Activated naive CD8-positive, alpha-beta T cell treated with anti-CD3 and anti-CD28 coated beads for 36 hours (primary cell): ENCODE data around the gene GCH1. TPM values are rescaled to one million over a fixed set of nuclear protein-coding genes. Genes with fewer than 3 reads are reported as not detected.
"Not testable (repeated sequence)": the region's sequence is repeated elsewhere in the genome, so short reads cannot be mapped to it uniquely, and the experiment has no call there.

Experiments used
- DNase-seq: peaks from one replicate; pipeline ENCODE4 v3.0.0; 2021
- H3K27ac Mint-ChIP-seq: one replicate; pipeline ENCODE4 v1.8.0; 2022; ENCODE audit warnings: mild to moderate bottlenecking, moderate library complexity, mixed read lengths
- H3K27me3 Mint-ChIP-seq: one replicate; pipeline ENCODE4 v1.8.0; 2022; ENCODE audit warnings: mild to moderate bottlenecking, mixed read lengths
- H3K36me3 Mint-ChIP-seq: one replicate; pipeline ENCODE4 v1.8.0; 2021; ENCODE audit warnings: mild to moderate bottlenecking, mixed read lengths
- H3K4me1 Mint-ChIP-seq: one replicate; pipeline ENCODE4 v1.8.0; 2021; ENCODE audit warnings: mixed read lengths
- H3K4me3 Mint-ChIP-seq: one replicate; pipeline ENCODE4 v1.8.0; 2022; ENCODE audit warnings: mild to moderate bottlenecking, moderate library complexity, mixed read lengths
- H3K9me3 Mint-ChIP-seq: one replicate; pipeline ENCODE4 v1.8.0; 2022; ENCODE audit warnings: mixed read lengths
- total RNA-seq, 2 experiments: library from RNA; stranded (reverse); gene quantifications; one replicate each; pipeline ENCODE4 v1.2.3, GENCODE V29; 2021

The GCH1 gene
- total RNA-seq, 2 experiments from 2014 or later: 45.9 to 47.5 TPM

GRCh38 chr14:54922598-54922997 lies 20.0 kb upstream of the GCH1 start:
- no peaks in the 10 kb centered on the region for H3K4me1 Mint-ChIP-seq
- DNase-seq: no peak
- H3K27me3 Mint-ChIP-seq: peaks cover 7% of the 10 kb centered on the region
- no peak overlapping the region for H3K4me3 Mint-ChIP-seq
- no peak overlapping the region for H3K27ac Mint-ChIP-seq
- H3K9me3 Mint-ChIP-seq: no peaks in the 10 kb centered on the region
- peaks cover 2% of the 10 kb centered on the region for H3K36me3 Mint-ChIP-seq

- Mint-ChIP-seq H3K9me3 (no peaks in the 10 kb centered on the region), H3K36me3 (no peaks in the 10 kb centered on the region), H3K4me3 (no peak overlapping the region), H3K4me1 (no peaks in the 10 kb centered on the region), H3K27ac (no peak overlapping the region), H3K27me3 (no peaks in the 10 kb centered on the region)
- no peak for DNase-seq
These were observed 17.4 kb upstream of the GCH1 start for GRCh38 chr14:54920052-54920451.

GRCh38 chr14:54919330-54919729 lies 16.7 kb upstream of the GCH1 start:
- Mint-ChIP-seq H3K27ac (no peak overlapping the region), H3K36me3 (no peaks in the 10 kb centered on the region), H3K9me3 (no peaks in the 10 kb centered on the region), H3K4me1 (no peaks in the 10 kb centered on the region), H3K4me3 (no peak overlapping the region), H3K27me3 (no peaks in the 10 kb centered on the region)
- DNase-seq: no peak

GRCh38 chr14:54918427-54918826 lies 15.8 kb upstream of the GCH1 start:
- H3K27me3 Mint-ChIP-seq: no peaks in the 10 kb centered on the region
- no peak overlapping the region for H3K27ac Mint-ChIP-seq
- H3K4me1 Mint-ChIP-seq: no peaks in the 10 kb centered on the region
- no peak overlapping the region for H3K4me3 Mint-ChIP-seq
- H3K36me3 Mint-ChIP-seq: no peaks in the 10 kb centered on the region
- no peak for DNase-seq
- H3K9me3 Mint-ChIP-seq: no peaks in the 10 kb centered on the region

GRCh38 chr14:54916101-54916500 lies 13.5 kb upstream of the GCH1 start:
- Mint-ChIP-seq H3K27me3 (no peaks in the 10 kb centered on the region), H3K4me1 (no peaks in the 10 kb centered on the region), H3K9me3 (no peaks in the 10 kb centered on the region), H3K4me3 (no peak overlapping the region), H3K27ac (no peak overlapping the region), H3K36me3 (no peaks in the 10 kb centered on the region)
- DNase-seq: no peak

- DNase-seq: no peak
- H3K9me3 Mint-ChIP-seq: no peaks in the 10 kb centered on the region
- H3K4me3 Mint-ChIP-seq: no peak overlapping the region
- H3K36me3 Mint-ChIP-seq: no peaks in the 10 kb centered on the region
- H3K27ac Mint-ChIP-seq: no peak overlapping the region
- H3K4me1 Mint-ChIP-seq: peaks cover 13% of the 10 kb centered on the region
- no peaks in the 10 kb centered on the region for H3K27me3 Mint-ChIP-seq
These were observed 7.4 kb upstream of the GCH1 start for GRCh38 chr14:54909817-54910558.

GRCh38 chr14:54908973-54909372 lies 6.3 kb upstream of the GCH1 start:
- peaks cover 13% of the 10 kb centered on the region for H3K4me1 Mint-ChIP-seq
- not testable (repeated sequence) for H3K27me3 Mint-ChIP-seq, H3K27ac Mint-ChIP-seq, H3K9me3 Mint-ChIP-seq, H3K4me3 Mint-ChIP-seq, DNase-seq, H3K36me3 Mint-ChIP-seq

- H3K9me3 Mint-ChIP-seq: no peaks in the 10 kb centered on the region
- no peak for DNase-seq
- no peak overlapping the region for H3K4me3 Mint-ChIP-seq
- peaks cover 14% of the 10 kb centered on the region for H3K4me1 Mint-ChIP-seq
- H3K36me3 Mint-ChIP-seq: no peaks in the 10 kb centered on the region
- H3K27ac Mint-ChIP-seq: peak overlapping the region; percentile 77
- no peaks in the 10 kb centered on the region for H3K27me3 Mint-ChIP-seq
These were observed 5.6 kb upstream of the GCH1 start for GRCh38 chr14:54908190-54908589.

GRCh38 chr14:54906075-54906474 lies 3.4 kb upstream of the GCH1 start:
- peaks cover 17% of the 10 kb centered on the region for H3K4me1 Mint-ChIP-seq
- no peak overlapping the region for H3K27ac Mint-ChIP-seq
- DNase-seq: no peak
- H3K27me3 Mint-ChIP-seq: no peaks in the 10 kb centered on the region
- H3K36me3 Mint-ChIP-seq: peaks cover under 1% of the 10 kb centered on the region
- no peaks in the 10 kb centered on the region for H3K9me3 Mint-ChIP-seq
- H3K4me3 Mint-ChIP-seq: no peak overlapping the region

- Mint-ChIP-seq H3K9me3 (peaks cover 1% of the 10 kb centered on the region), H3K4me3 (peak overlapping the region; percentile 88), H3K27me3 (no peaks in the 10 kb centered on the region), H3K4me1 (peaks cover 18% of the 10 kb centered on the region), H3K27ac (peak overlapping the region; percentile 84), H3K36me3 (peaks cover 17% of the 10 kb centered on the region)
- peak; percentile 87 for DNase-seq
These were observed 494 bp downstream of the GCH1 start for GRCh38 chr14:54902143-54902520.

- peak; percentile 15 for DNase-seq
- peaks cover 18% of the 10 kb centered on the region for H3K4me1 Mint-ChIP-seq
- H3K9me3 Mint-ChIP-seq: peaks cover 1% of the 10 kb centered on the region
- H3K27ac Mint-ChIP-seq: peak overlapping the region; percentile 84
- H3K27me3 Mint-ChIP-seq: no peaks in the 10 kb centered on the region
- H3K36me3 Mint-ChIP-seq: peaks cover 18% of the 10 kb centered on the region
- H3K4me3 Mint-ChIP-seq: peak overlapping the region; percentile 88
These were observed 1.1 kb downstream of the GCH1 start for GRCh38 chr14:54901380-54902142.

GRCh38 chr14:54899573-54899972 lies 3.1 kb downstream of the GCH1 start:
- peaks cover 23% of the 10 kb centered on the region for H3K36me3 Mint-ChIP-seq
- DNase-seq: no peak
- peaks cover 28% of the 10 kb centered on the region for H3K4me1 Mint-ChIP-seq
- no peak overlapping the region for H3K27ac Mint-ChIP-seq
- H3K9me3 Mint-ChIP-seq: peaks cover 1% of the 10 kb centered on the region
- H3K27me3 Mint-ChIP-seq: no peaks in the 10 kb centered on the region
- no peak overlapping the region for H3K4me3 Mint-ChIP-seq

GRCh38 chr14:54897809-54898555 lies 4.6 kb downstream of the GCH1 start:
- not testable (repeated sequence) for DNase-seq, H3K27ac Mint-ChIP-seq, H3K4me3 Mint-ChIP-seq, H3K27me3 Mint-ChIP-seq, H3K9me3 Mint-ChIP-seq
- H3K4me1 Mint-ChIP-seq: peaks cover 31% of the 10 kb centered on the region
- H3K36me3 Mint-ChIP-seq: peaks cover 23% of the 10 kb centered on the region

- H3K9me3 Mint-ChIP-seq: peaks cover 1% of the 10 kb centered on the region
- no peak overlapping the region for H3K4me3 Mint-ChIP-seq
- no peaks in the 10 kb centered on the region for H3K27me3 Mint-ChIP-seq
- H3K4me1 Mint-ChIP-seq: peaks cover 31% of the 10 kb centered on the region
- DNase-seq: no peak
- H3K36me3 Mint-ChIP-seq: peaks cover 21% of the 10 kb centered on the region
- no peak overlapping the region for H3K27ac Mint-ChIP-seq
These were observed 6.9 kb downstream of the GCH1 start for GRCh38 chr14:54895683-54896082.

- Mint-ChIP-seq H3K27me3 (no peaks in the 10 kb centered on the region), H3K9me3 (peaks cover 1% of the 10 kb centered on the region), H3K4me1 (peaks cover 31% of the 10 kb centered on the region), H3K4me3 (no peak overlapping the region), H3K27ac (no peak overlapping the region), H3K36me3 (peaks cover 16% of the 10 kb centered on the region)
- DNase-seq: no peak
These were observed 7.6 kb downstream of the GCH1 start for GRCh38 chr14:54894995-54895394.
